Vagina (tissue), 2 donors: Measurements from ENCODE around the gene PLSCR2. TPM values are rescaled to one million over a fixed set of nuclear protein-coding genes. Genes with fewer than 3 reads are reported as not detected.
A peak's percentile ranks its signal among the peaks of the same experiment; 100 is the strongest.

Source experiments
- DNase-seq, 2 donors: peaks; one replicate each; pipeline ENCODE4 v3.0.0-alpha.2; 2017; ENCODE audit errors: extremely low spot score in 2 of 2
- H3K27ac ChIP-seq: fragments of 200-600 bp; sonication (generic); one replicate; pipeline ENCODE4 v1.5.1; 2019
- H3K27me3 ChIP-seq: fragments of 200-600 bp; sonication (generic); one replicate; pipeline ENCODE4 v1.5.1; 2019
- H3K36me3 ChIP-seq, 2 donors: fragments of 200-600 bp; sonication (generic); one replicate each; pipeline ENCODE4 v1.5.1; 2017 to 2019
- H3K4me1 ChIP-seq: fragments of 200-600 bp; sonication (generic); one replicate; pipeline ENCODE4 v1.5.1; 2019
- H3K4me3 ChIP-seq, 2 donors: fragments of 200-600 bp; sonication (generic); 1 replicate in 1 of 2; 2 replicates in 1 of 2; pipeline ENCODE4 v1.5.1; 2016 to 2019
- H3K9me3 ChIP-seq: fragments of 200-600 bp; sonication (generic); one replicate; pipeline ENCODE4 v1.5.1; 2019
- POLR2A ChIP-seq, 2 donors: fragments of 450-650 bp; IDR thresholded peaks; one replicate each; pipeline ENCODE4 v1.6.1; 2017; ENCODE audit warnings: antibody characterized with exemption in 2 of 2, mild to moderate bottlenecking in 2 of 2, moderate library complexity in 2 of 2
- POLR2AphosphoS5 ChIP-seq, 2 donors: sonication (generic); formaldehyde crosslinking; IDR thresholded peaks; one replicate each; pipeline ENCODE4 v1.9.0; 2017; ENCODE audit warnings: antibody characterized with exemption in 2 of 2, mild to moderate bottlenecking in 2 of 2, low read depth in 1 of 2; ENCODE audit not compliant: insufficient read depth in 1 of 2
- intact Hi-C: fragments of 100-400 bp; cut with DNase I; formaldehyde crosslinking; loops from one replicate; pipeline ENCODE4 v1.15.1; 2023
- total RNA-seq: library from RNA; depleted of rRNA; stranded (reverse); fragments of >200 nt; gene quantifications from one replicate; pipeline ENCODE4 v1.2.3, GENCODE V29; 2016
- TF ChIP-seq, protein P1 (sequence below), 3 experiments: fragments of 450-650 bp in 2 of 3; fragments of 200-600 bp in 1 of 3; sonication (generic) in 1 of 3; IDR thresholded peaks; one replicate each; pipeline ENCODE4 v1.5.1; 2017 to 2019; ENCODE audit warnings: antibody characterized with exemption in 3 of 3, mild to moderate bottlenecking in 2 of 3, moderate library complexity in 2 of 3

Gene PLSCR2
- total RNA-seq, 1 donor from 2014 or later, result not detected

DNA sequence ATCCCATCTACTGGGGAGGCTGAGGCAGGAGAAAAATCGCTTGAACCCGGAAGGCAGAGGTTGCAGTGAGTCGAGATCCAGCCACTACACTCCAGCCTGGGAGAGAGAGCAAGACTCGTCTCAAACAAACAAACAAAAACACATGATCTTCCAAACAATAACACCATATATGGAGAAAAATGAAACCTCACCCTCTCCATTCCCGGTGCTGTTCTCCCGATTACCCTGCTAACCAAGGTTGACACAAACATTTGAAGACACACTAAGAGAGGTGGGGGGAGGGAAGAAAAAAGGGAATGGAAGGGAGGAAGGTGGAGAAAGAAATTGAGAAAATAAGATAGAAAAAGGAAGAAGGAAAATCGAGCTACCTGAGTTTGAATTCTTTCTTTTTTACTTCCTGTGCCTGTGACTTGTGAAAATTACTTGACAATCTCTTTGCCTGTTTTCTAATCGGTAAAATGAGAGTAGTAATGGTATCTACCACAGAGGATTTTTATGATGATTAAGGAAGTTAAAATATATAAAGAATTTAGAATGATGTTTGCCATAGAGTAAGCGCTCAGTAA is 1.1 kb upstream of the PLSCR2 start:
- no peak overlapping the region for H3K27ac ChIP-seq
- no peaks in the 10 kb centered on the region for H3K27me3 ChIP-seq
- intact Hi-C loops, result loop anchor here (10.0 kb wide), 1 partner anchor 74 kb away; the partner anchor contains the start of gene PLSCR1

DNA sequence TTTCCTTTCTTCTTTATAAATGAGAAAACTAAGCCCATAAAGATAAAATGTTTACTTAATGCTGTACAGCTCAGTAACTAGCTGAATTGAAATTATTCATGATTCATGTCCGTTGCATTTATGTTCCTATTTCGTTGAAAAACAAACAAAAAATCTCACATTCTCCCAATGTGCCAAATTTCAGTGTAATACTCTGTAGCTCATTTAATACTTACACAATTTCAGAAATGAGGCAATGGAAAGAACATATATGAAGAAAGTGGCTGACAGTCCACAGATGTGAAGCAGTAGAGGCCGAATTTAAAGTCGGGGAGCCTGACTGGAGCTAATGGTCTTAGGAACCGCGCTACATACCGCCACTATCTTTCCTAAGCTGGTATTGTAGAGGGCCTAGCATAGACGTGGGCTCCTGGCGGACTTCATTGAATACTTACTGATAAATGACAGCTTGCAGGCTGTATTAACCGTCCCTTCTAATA is 651 bp downstream of the PLSCR2 start:
- Histone ChIP-seq H3K4me3 (peak overlapping the region; percentile 52 to 64), H3K9me3 (no peaks in the 10 kb centered on the region), H3K36me3 (no peaks in the 10 kb centered on the region), H3K27me3 (no peaks in the 10 kb centered on the region), H3K27ac (peak overlapping the region; percentile 76), H3K4me1 (peaks cover 23% of the 10 kb centered on the region)
- intact Hi-C loops, result no loop called here
- no peak for DNase-seq
- TF ChIP-seq POLR2AphosphoS5 (IDR thresholded peaks at IDR 0.05; ENCODE audit: insufficient read depth in 1 of 2, low read depth in 1 of 2), result no peak
- TF ChIP-seq, protein P1, sequence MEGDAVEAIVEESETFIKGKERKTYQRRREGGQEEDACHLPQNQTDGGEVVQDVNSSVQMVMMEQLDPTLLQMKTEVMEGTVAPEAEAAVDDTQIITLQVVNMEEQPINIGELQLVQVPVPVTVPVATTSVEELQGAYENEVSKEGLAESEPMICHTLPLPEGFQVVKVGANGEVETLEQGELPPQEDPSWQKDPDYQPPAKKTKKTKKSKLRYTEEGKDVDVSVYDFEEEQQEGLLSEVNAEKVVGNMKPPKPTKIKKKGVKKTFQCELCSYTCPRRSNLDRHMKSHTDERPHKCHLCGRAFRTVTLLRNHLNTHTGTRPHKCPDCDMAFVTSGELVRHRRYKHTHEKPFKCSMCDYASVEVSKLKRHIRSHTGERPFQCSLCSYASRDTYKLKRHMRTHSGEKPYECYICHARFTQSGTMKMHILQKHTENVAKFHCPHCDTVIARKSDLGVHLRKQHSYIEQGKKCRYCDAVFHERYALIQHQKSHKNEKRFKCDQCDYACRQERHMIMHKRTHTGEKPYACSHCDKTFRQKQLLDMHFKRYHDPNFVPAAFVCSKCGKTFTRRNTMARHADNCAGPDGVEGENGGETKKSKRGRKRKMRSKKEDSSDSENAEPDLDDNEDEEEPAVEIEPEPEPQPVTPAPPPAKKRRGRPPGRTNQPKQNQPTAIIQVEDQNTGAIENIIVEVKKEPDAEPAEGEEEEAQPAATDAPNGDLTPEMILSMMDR (IDR thresholded peaks at IDR 0.05), result no peak
- TF ChIP-seq POLR2A (IDR thresholded peaks at IDR 0.05), result no peak

More for the DNA sequence above, 1.1 kb upstream of the PLSCR2 start:
- Histone ChIP-seq H3K9me3 (no peaks in the 10 kb centered on the region), H3K4me1 (peaks cover 23% of the 10 kb centered on the region), H3K36me3 (no peaks in the 10 kb centered on the region), H3K4me3 (no peak overlapping the region)
- TF ChIP-seq POLR2AphosphoS5 (IDR thresholded peaks at IDR 0.05; ENCODE audit: insufficient read depth in 1 of 2, low read depth in 1 of 2), result no peak
- TF ChIP-seq, protein P1 (IDR thresholded peaks at IDR 0.05), result no peak
- TF ChIP-seq POLR2A (IDR thresholded peaks at IDR 0.05), result no peak
- DNase-seq, result no peak

DNA sequence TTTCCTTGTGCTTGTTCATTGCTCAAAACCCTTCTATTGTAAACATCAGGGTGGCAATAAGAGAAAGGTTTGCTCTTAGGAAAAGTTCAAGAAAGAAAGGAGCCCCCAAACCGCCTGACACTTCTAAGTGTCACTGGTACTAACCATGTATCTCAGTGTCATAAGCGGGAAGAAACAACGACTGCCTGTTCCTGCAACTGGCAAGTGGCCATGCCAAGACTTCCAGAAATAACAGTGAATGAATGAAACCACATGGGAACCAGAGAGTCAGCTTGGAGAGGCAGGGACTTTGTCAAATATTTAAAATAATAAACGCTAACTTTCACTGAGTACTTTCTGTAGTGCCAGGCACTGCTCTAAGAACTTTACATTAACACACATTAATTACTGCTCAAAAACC is 1.1 kb downstream of the PLSCR2 start:
- intact Hi-C loops, result no loop called here
- Histone ChIP-seq H3K4me1 (peaks cover 23% of the 10 kb centered on the region), H3K4me3 (no peak overlapping the region), H3K27me3 (no peaks in the 10 kb centered on the region), H3K9me3 (no peaks in the 10 kb centered on the region), H3K36me3 (no peaks in the 10 kb centered on the region), H3K27ac (peak overlapping the region; percentile 39)
- no peak for TF ChIP-seq POLR2A (IDR thresholded peaks at IDR 0.05)
- no peak for TF ChIP-seq POLR2AphosphoS5 (IDR thresholded peaks at IDR 0.05; ENCODE audit: insufficient read depth in 1 of 2, low read depth in 1 of 2)
- TF ChIP-seq, protein P1 (IDR thresholded peaks at IDR 0.05), result no peak
- no peak for DNase-seq

DNA sequence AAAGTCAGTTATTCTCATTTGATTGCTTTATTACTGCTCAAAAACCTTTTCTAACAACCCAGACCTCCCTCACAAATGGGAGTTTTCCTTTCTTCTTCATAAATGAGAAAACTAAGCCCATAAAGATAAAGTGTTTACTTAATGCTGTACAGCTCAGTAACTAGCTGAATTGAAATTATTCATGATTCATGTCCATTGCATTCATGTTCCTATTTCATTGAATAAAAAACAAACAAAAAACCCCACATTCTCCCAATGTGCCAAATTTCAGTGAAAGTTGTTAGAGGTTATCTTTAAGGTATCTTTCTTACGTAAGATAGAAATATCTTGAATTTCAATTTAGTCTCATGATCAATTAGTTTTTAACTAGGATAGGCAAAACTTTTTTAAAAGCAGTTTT is 2.8 kb downstream of the PLSCR2 start:
- Histone ChIP-seq H3K36me3 (no peaks in the 10 kb centered on the region), H3K4me3 (no peak overlapping the region), H3K27ac (no peak overlapping the region), H3K27me3 (no peaks in the 10 kb centered on the region), H3K4me1 (peaks cover 23% of the 10 kb centered on the region), H3K9me3 (no peaks in the 10 kb centered on the region)
- TF ChIP-seq, protein P1 (IDR thresholded peaks at IDR 0.05), result no peak
- TF ChIP-seq POLR2AphosphoS5 (IDR thresholded peaks at IDR 0.05; ENCODE audit: insufficient read depth in 1 of 2, low read depth in 1 of 2) (no peak), POLR2A (IDR thresholded peaks at IDR 0.05) (no peak)
- intact Hi-C loops, result no loop called here
- DNase-seq, result no peak

DNA sequence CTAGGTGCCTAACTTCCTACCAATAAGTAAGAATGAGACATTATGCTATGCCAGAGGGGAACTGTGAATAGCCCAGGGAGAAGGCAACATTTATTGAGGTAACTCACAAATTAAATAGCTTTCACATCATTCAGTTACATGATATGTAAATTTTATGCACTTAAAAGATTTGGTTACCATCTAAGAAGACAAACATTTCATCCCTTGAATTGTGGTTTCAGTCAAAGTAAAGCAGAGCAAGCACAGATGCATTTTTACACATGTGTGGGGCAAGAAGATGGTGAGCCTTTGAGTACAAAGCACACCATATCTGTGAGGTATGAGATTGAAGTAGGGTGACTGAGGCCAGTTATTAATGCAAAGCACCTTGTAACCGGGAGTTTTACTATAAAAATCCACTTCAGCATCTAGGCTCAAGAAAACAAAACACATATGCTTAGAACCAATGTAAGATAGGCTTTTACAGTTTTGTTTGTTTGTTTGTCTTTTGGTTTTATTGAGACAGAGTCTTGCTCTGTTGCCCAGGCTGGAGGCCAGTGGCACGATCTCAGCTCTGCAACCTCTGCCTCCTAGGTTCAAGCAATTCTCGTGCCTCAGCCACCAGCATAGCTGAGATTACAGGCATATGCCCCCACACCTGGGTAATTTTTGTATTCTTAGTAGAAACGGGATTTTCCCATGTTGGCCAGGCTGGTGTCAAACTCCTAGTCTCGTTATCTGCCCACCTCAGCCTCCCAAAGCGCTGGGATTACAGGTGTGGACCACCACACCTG is 3.5 kb downstream of the PLSCR2 start:
- H3K36me3 ChIP-seq, result no peaks in the 10 kb centered on the region
- no peak for DNase-seq
- H3K9me3 ChIP-seq, result no peaks in the 10 kb centered on the region
- H3K27ac ChIP-seq, result no peak overlapping the region
- H3K4me3 ChIP-seq, result no peak overlapping the region
- intact Hi-C loops, result no loop called here
- TF ChIP-seq, protein P1 (IDR thresholded peaks at IDR 0.05), result no peak
- TF ChIP-seq POLR2AphosphoS5 (IDR thresholded peaks at IDR 0.05; ENCODE audit: insufficient read depth in 1 of 2, low read depth in 1 of 2) (no peak), POLR2A (IDR thresholded peaks at IDR 0.05) (no peak)
- peaks cover 23% of the 10 kb centered on the region for H3K4me1 ChIP-seq
- H3K27me3 ChIP-seq, result no peaks in the 10 kb centered on the region
